Measurements from ENCODE around the gene SLC45A2. TPM values are rescaled to one million over a fixed set of nuclear protein-coding genes. Genes with fewer than 3 reads are reported as not detected.

Gene SLC45A2
- total and polyA plus RNA-seq, 9 of the 15 experiments (the other 6 are each of a cell fraction or from before 2014, with no cell fraction given) = 0.03 to 0.29 (median 0.14) TPM; not detected in 4

DNA sequence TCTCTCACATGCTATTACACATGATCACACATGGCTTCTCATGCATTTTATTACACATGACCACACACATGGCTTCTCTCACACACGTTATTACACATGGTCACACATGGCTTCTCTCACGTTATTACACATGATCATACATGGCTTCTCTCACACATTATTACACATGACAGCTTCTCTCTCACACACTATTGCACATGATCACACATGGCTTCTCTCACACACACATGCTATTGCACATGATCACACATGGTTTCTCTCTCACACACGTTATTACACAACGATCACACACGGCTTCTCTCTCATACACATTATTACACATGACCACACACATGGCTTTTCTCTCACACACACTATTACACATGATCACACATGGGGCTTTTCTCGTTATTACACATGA is 954 bp upstream of the SLC45A2 start (continued):
- TF ChIP-seq RERE (CRISPR knock-in tag; IDR thresholded peaks at IDR 0.05; ENCODE audit: borderline replicate concordance) (no peak), DPF2 (IDR thresholded peaks at IDR 0.05) (no peak)

- Histone ChIP-seq H3K4me3 (no peak overlapping the region), H3K27me3 (ENCODE audit: control insufficient read depth in 2 of 2, insufficient read depth in 2 of 2, low read length in 2 of 2) (peaks cover 9 to 11% of the 10 kb centered on the region in 2 experiments; a peak in 4 of 5 replicates), H3K27ac (ENCODE audit: extremely low read depth, low read depth, low read length) (no peak overlapping the region), H3K36me3 (ENCODE audit: control insufficient read depth, insufficient read depth, low read length) (no peaks in the 10 kb centered on the region), H2AFZ (ENCODE audit: low read depth, low read length) (peak overlapping the region; percentile 71), H3K9me1 (ENCODE audit: control insufficient read depth, insufficient read depth, low read length) (no peaks in the 10 kb centered on the region), H3K79me2 (ENCODE audit: control insufficient read depth, insufficient read depth, low read length) (no peaks in the 10 kb centered on the region), H4K20me1 (replicated peaks; ENCODE audit: control insufficient read depth, insufficient read depth, low read length) (no peaks in the 10 kb centered on the region), H3K4me2 (ENCODE audit: insufficient read depth, low read length) (peak overlapping the region; percentile 60; the same call in 1 of the 2 replicates), H3K9ac (ENCODE audit: insufficient read depth in 1 of 2, low read depth in 2 of 2, low read length in 2 of 2) (0 out of 4 replicates have a peak overlapping the region, but pooled peaks of 1 of the 2 experiments have one; percentile 15), H3K4me1 (replicated peaks in 1 of 2; ENCODE audit: control insufficient read depth in 2 of 2, insufficient read depth in 2 of 2, low read length in 2 of 2) (peaks cover 6 to 14% of the 10 kb centered on the region in 2 experiments; a peak in 4 of 5 replicates), H3K9me3 (replicated peaks; ENCODE audit: control insufficient read depth, insufficient read depth, low read depth, low read length) (peaks cover 5% of the 10 kb centered on the region; the same call in 1 of the 2 replicates)
- FAIRE-seq = no peak
- no TSS peak for BruUV-seq (replicated peaks)
- ChIA-PET POLR2A (no interaction called here), CTCF (ENCODE audit: low intra/inter-chr PET ratio) (no interaction called here)
- intact Hi-C loops (cut with micrococcal nuclease) = no loop called here
- WGBS (ENCODE audit: insufficient coverage, low coverage, missing lambda C conversion rate) = 13% methylated on average over 15 of the region's 15 CpGs
- peak; percentile 53 for ATAC-seq
- no peak for DNase-seq (ENCODE audit: extremely low read depth in 1 of 4, low spot score in 3 of 4)
- in situ Hi-C loops (cut with MboI) = no loop called here
- no peak for TF ChIP-seq HDAC2 (IDR thresholded peaks at IDR 0.05)
- TF ChIP-seq, protein P1, sequence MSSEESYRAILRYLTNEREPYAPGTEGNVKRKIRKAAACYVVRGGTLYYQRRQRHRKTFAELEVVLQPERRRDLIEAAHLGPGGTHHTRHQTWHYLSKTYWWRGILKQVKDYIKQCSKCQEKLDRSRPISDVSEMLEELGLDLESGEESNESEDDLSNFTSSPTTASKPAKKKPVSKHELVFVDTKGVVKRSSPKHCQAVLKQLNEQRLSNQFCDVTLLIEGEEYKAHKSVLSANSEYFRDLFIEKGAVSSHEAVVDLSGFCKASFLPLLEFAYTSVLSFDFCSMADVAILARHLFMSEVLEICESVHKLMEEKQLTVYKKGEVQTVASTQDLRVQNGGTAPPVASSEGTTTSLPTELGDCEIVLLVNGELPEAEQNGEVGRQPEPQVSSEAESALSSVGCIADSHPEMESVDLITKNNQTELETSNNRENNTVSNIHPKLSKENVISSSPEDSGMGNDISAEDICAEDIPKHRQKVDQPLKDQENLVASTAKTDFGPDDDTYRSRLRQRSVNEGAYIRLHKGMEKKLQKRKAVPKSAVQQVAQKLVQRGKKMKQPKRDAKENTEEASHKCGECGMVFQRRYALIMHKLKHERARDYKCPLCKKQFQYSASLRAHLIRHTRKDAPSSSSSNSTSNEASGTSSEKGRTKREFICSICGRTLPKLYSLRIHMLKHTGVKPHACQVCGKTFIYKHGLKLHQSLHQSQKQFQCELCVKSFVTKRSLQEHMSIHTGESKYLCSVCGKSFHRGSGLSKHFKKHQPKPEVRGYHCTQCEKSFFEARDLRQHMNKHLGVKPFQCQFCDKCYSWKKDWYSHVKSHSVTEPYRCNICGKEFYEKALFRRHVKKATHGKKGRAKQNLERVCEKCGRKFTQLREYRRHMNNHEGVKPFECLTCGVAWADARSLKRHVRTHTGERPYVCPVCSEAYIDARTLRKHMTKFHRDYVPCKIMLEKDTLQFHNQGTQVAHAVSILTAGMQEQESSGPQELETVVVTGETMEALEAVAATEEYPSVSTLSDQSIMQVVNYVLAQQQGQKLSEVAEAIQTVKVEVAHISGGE (CRISPR knock-in tag; IDR thresholded peaks at IDR 0.05) = no peak
- TF ChIP-seq ZNF140 (CRISPR knock-in tag; IDR thresholded peaks at IDR 0.05) = no peak
- TF ChIP-seq ZNF384 (IDR thresholded peaks at IDR 0.05; ENCODE audit: low read depth, low read length) = no peak
- TF ChIP-seq, protein P2, sequence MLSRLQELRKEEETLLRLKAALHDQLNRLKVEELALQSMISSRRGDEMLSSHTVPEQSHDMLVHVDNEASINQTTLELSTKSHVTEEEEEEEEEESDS (CRISPR knock-in tag; IDR thresholded peaks at IDR 0.05) = no peak
- no peak for TF ChIP-seq TBL1XR1 (IDR thresholded peaks at IDR 0.05; ENCODE audit: low read length in 2 of 2)
- no peak for TF ChIP-seq ZNF311 (CRISPR knock-in tag; IDR thresholded peaks at IDR 0.05)
- TF ChIP-seq ZNF586 (CRISPR knock-in tag; conservative IDR thresholded peaks at IDR 0.05) = no peak
- TF ChIP-seq POLR3A (IDR thresholded peaks at IDR 0.05; ENCODE audit: borderline replicate concordance, extremely low read depth, insufficient read depth, insufficient read length) = no peak
These were observed 315 bp downstream of the SLC45A2 start for GRCh38 chr5:33984178-33984577.

Data from K562 (cell line).